ENCODE measurements around the gene GPR21. TPM values are rescaled to one million over a fixed set of nuclear protein-coding genes. Genes with fewer than 3 reads are reported as not detected.

GPR21 gene
- total and polyA plus RNA-seq, 2 of the 13 experiments (the other 11 are each of a cell fraction or from before 2014, with no cell fraction given) = 0.29 to 0.32 TPM

GRCh38 chr9:123064716-123065115, 31.2 kb downstream of the GPR21 start:
- peaks cover 1 to 28% of the 10 kb centered on the region in 2 experiments; a peak in 4 of 5 replicates for H3K36me3 ChIP-seq (replicated peaks in 1 of 2; ENCODE audit: control insufficient read depth in 1 of 2, insufficient read depth in 2 of 2, low read length in 2 of 2)
- no peak overlapping the region for H2AFZ ChIP-seq (ENCODE audit: low read length)
- FAIRE-seq (no peak), DNase-seq (ENCODE audit: low spot score) (no peak), ATAC-seq (no peak)
- intact Hi-C loops (cut with micrococcal nuclease; ENCODE audit: unreplicated experiment) = no loop called here
- no peaks in the 10 kb centered on the region for H3K27me3 ChIP-seq (ENCODE audit: control insufficient read depth in 1 of 2, insufficient read depth in 2 of 2, low read length in 2 of 2)
- no peaks in the 10 kb centered on the region for H3K9me3 ChIP-seq (ENCODE audit: low read length)
- H3K9ac ChIP-seq (ENCODE audit: insufficient read depth, low read depth, low read length) = no peak overlapping the region
- no peaks in the 10 kb centered on the region for H3K4me1 ChIP-seq (ENCODE audit: insufficient read depth, low read length)
- no TSS peak for BruUV-seq (replicated peaks)
- no peak overlapping the region for H3K27ac ChIP-seq (ENCODE audit: extremely low read length, insufficient read depth, low read length)
- in situ Hi-C loops (cut with HindIII; ENCODE audit: extremely low pct_ligation_motif_present, low pct_unique_long_range_greater_than_20kb) = no loop called here
- no peak overlapping the region for H3K4me2 ChIP-seq (ENCODE audit: low read depth, low read length)
- WGBS (ENCODE audit: low lambda C conversion rate) = 96% methylated on average over 2 of the region's 2 CpGs
- POLR2A ChIA-PET = no interaction called here
- H3K4me3 ChIP-seq (replicated peaks in 1 of 3; ENCODE audit: insufficient read depth in 1 of 3, low read depth in 2 of 3, low read length in 3 of 3) = no peak overlapping the region
- CTCF ChIA-PET (ENCODE audit: low intra/inter-chr PET ratio, low total read pairs) = no interaction called here
- H3K79me2 ChIP-seq (ENCODE audit: insufficient read depth, low read length) = no peaks in the 10 kb centered on the region
- H4K20me1 ChIP-seq (ENCODE audit: insufficient read depth, low read length) = no peaks in the 10 kb centered on the region
- TF ChIP-seq HNRNPLL (IDR thresholded peaks at IDR 0.05; ENCODE audit: low read depth, low read length, poor library complexity, severe bottlenecking) = no peak
- no peak for TF ChIP-seq BRD4 (CRISPR knock-in tag; IDR thresholded peaks at IDR 0.05)
- TF ChIP-seq ZNF574 (CRISPR knock-in tag; IDR thresholded peaks at IDR 0.05) = no peak
- TF ChIP-seq ZNF792 (CRISPR knock-in tag; IDR thresholded peaks at IDR 0.05) = no peak
- no peak for TF ChIP-seq PHF21A (CRISPR knock-in tag; IDR thresholded peaks at IDR 0.05)

DNA sequence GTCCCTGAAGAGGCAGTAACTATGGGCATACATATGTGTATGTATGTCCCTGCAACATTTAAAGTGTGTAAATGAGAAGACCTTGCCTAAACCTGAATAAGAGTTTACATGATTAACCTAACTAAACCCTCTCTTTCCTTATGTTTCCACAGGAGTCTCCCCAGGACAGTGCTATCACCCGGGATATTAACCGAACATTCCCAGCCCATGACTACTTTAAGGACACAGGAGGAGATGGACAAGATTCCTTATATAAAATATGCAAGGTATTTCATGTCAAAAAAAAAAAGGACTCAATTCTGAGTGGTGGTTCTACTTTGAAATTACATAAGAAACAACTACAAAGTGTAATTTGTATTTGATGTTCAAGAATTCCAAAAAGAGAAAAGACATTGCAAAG, 31.7 kb downstream of the GPR21 start:
- no peak overlapping the region for H3K4me2 ChIP-seq (ENCODE audit: low read depth, low read length)
- H2AFZ ChIP-seq (ENCODE audit: low read length) = no peak overlapping the region
- no peaks in the 10 kb centered on the region for H3K27me3 ChIP-seq (ENCODE audit: control insufficient read depth in 1 of 2, insufficient read depth in 2 of 2, low read length in 2 of 2)
- no peaks in the 10 kb centered on the region for H3K79me2 ChIP-seq (ENCODE audit: insufficient read depth, low read length)
- no peak for FAIRE-seq
- no peak for DNase-seq (ENCODE audit: low spot score)
- no peaks in the 10 kb centered on the region for H4K20me1 ChIP-seq (ENCODE audit: insufficient read depth, low read length)
- POLR2A ChIA-PET = no interaction called here
- peaks cover 1 to 33% of the 10 kb centered on the region in 2 experiments; a peak in 4 of 5 replicates for H3K36me3 ChIP-seq (replicated peaks in 1 of 2; ENCODE audit: control insufficient read depth in 1 of 2, insufficient read depth in 2 of 2, low read length in 2 of 2)
- no peaks in the 10 kb centered on the region for H3K4me1 ChIP-seq (ENCODE audit: insufficient read depth, low read length)
- no TSS peak for BruUV-seq (replicated peaks)
- no peak overlapping the region for H3K4me3 ChIP-seq (replicated peaks in 1 of 3; ENCODE audit: insufficient read depth in 1 of 3, low read depth in 2 of 3, low read length in 3 of 3)
- CTCF ChIA-PET (ENCODE audit: low intra/inter-chr PET ratio, low total read pairs) = no interaction called here
- intact Hi-C loops (cut with micrococcal nuclease; ENCODE audit: unreplicated experiment) (no loop called here), in situ Hi-C loops (cut with HindIII; ENCODE audit: extremely low pct_ligation_motif_present, low pct_unique_long_range_greater_than_20kb) (no loop called here)
- no peak overlapping the region for H3K9ac ChIP-seq (ENCODE audit: insufficient read depth, low read depth, low read length)
- no peaks in the 10 kb centered on the region for H3K9me3 ChIP-seq (ENCODE audit: low read length)
- WGBS (ENCODE audit: low lambda C conversion rate) = 98% methylated on average over 2 of the region's 2 CpGs
- H3K27ac ChIP-seq (ENCODE audit: extremely low read length, insufficient read depth, low read length) = no peak overlapping the region
- ATAC-seq = no peak
- TF ChIP-seq ZNF816 (CRISPR knock-in tag; IDR thresholded peaks at IDR 0.05; ENCODE audit: borderline replicate concordance) (no peak), ZNF605 (CRISPR knock-in tag; IDR thresholded peaks at IDR 0.05) (no peak), PRDM15 (CRISPR knock-in tag; IDR thresholded peaks at IDR 0.05) (no peak), IKZF4 (CRISPR knock-in tag; IDR thresholded peaks at IDR 0.05; ENCODE audit: borderline replicate concordance, low read depth, not compliant biosample characterization) (no peak), ZNF263 (CRISPR knock-in tag; IDR thresholded peaks at IDR 0.05) (no peak)
- TF ChIP-seq, protein P1, sequence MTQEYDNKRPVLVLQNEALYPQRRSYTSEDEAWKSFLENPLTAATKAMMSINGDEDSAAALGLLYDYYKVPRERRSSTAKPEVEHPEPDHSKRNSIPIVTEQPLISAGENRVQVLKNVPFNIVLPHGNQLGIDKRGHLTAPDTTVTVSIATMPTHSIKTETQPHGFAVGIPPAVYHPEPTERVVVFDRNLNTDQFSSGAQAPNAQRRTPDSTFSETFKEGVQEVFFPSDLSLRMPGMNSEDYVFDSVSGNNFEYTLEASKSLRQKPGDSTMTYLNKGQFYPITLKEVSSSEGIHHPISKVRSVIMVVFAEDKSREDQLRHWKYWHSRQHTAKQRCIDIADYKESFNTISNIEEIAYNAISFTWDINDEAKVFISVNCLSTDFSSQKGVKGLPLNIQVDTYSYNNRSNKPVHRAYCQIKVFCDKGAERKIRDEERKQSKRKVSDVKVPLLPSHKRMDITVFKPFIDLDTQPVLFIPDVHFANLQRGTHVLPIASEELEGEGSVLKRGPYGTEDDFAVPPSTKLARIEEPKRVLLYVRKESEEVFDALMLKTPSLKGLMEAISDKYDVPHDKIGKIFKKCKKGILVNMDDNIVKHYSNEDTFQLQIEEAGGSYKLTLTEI (CRISPR knock-in tag; conservative IDR thresholded peaks at IDR 0.05) = no peak
